ENCODE measurements around the gene GRM5.

- no peak for TF ChIP-seq CTCF (IDR thresholded peaks at IDR 0.05; ENCODE audit: low read length)
- no peak for TF ChIP-seq EZH2 (IDR thresholded peaks at IDR 0.05; ENCODE audit: borderline replicate concordance, low read length)
These were observed 286.2 kb downstream of the GRM5 start for GRCh38 chr11:88779577-88779976.
